Measurements from ENCODE around the gene MYLK4.

Gene MYLK4

GRCh38 chr6:2626401-2626800, 124.3 kb downstream of the MYLK4 start:
- H3K27ac ChIP-seq: no peak overlapping the region
- TF ChIP-seq CTCF (conservative IDR thresholded peaks at IDR 0.05): no peak

GRCh38 chr6:2625581-2625980, 125.1 kb downstream of the MYLK4 start:
- no peak overlapping the region for H3K27ac ChIP-seq
- TF ChIP-seq CTCF (conservative IDR thresholded peaks at IDR 0.05): no peak

- H3K27ac ChIP-seq: no peak overlapping the region
- no peak for TF ChIP-seq CTCF (conservative IDR thresholded peaks at IDR 0.05)
These were observed 126.5 kb downstream of the MYLK4 start for GRCh38 chr6:2624177-2624576.

GRCh38 chr6:2623295-2623694, 127.4 kb downstream of the MYLK4 start:
- no peak for TF ChIP-seq CTCF (conservative IDR thresholded peaks at IDR 0.05)
- H3K27ac ChIP-seq: no peak overlapping the region

GRCh38 chr6:2622671-2623070, 128.1 kb downstream of the MYLK4 start:
- no peak overlapping the region for H3K27ac ChIP-seq
- no peak for TF ChIP-seq CTCF (conservative IDR thresholded peaks at IDR 0.05)

- no peak for TF ChIP-seq CTCF (conservative IDR thresholded peaks at IDR 0.05)
- no peak overlapping the region for H3K27ac ChIP-seq
These were observed 131.1 kb downstream of the MYLK4 start for GRCh38 chr6:2619651-2620050.

GRCh38 chr6:2617729-2618128, 133.0 kb downstream of the MYLK4 start:
- no peak for TF ChIP-seq CTCF (conservative IDR thresholded peaks at IDR 0.05)
- H3K27ac ChIP-seq: no peak overlapping the region

GRCh38 chr6:2616811-2617210, 133.9 kb downstream of the MYLK4 start:
- no peak for TF ChIP-seq CTCF (conservative IDR thresholded peaks at IDR 0.05)

More at GRCh38 chr6:2616811-2617210, 133.9 kb downstream of the MYLK4 start:
- no peak overlapping the region for H3K27ac ChIP-seq
